ENCODE data around the gene MED26. TPM values are rescaled to one million over a fixed set of nuclear protein-coding genes. Genes with fewer than 3 reads are reported as not detected.

Gene MED26
- total RNA-seq, 1 donor from 2014 or later = 18.0 TPM

Other genes starting within 250 kb of the MED26 start
- gene EPS15L1, start 156.2 kb downstream of the MED26 start, total RNA-seq = 41.1 and 46.3 TPM in 2 replicates
- gene CALR3, start 132.0 kb downstream of the MED26 start, total RNA-seq = 0.15 TPM in 1 of 2 replicates, not detected in the other
- 3.4 and 3.6 TPM in 2 replicates for gene C19orf44, start 131.8 kb downstream of the MED26 start, total RNA-seq
- gene CHERP, start 85.8 kb downstream of the MED26 start, total RNA-seq = 60.8 and 66.3 TPM in 2 replicates
- gene SLC35E1, start 55.8 kb downstream of the MED26 start, total RNA-seq = 54.8 and 63.4 TPM in 2 replicates
- 59.1 and 71.3 TPM in 2 replicates for gene SMIM7, start 31.9 kb upstream of the MED26 start, total RNA-seq
- gene TMEM38A, start 32.9 kb upstream of the MED26 start, total RNA-seq = 0.20 and 0.59 TPM in 2 replicates
- not detected in 2 replicates for gene NWD1, start 91.6 kb upstream of the MED26 start, total RNA-seq
- 41.0 and 43.6 TPM in 2 replicates for gene SIN3B, start 201.2 kb upstream of the MED26 start, total RNA-seq